HCT116 (cell line): ENCODE data around the gene ALDH16A1. TPM values are rescaled to one million over a fixed set of nuclear protein-coding genes. Genes with fewer than 3 reads are reported as not detected.

ENCODE experiments used
- ATAC-seq: fragments of 200-7000 bp; cut with Tn5 transposase; 2 replicates; pipeline ENCODE4 v1.9.1; 2020; ENCODE audit warnings: mild to moderate bottlenecking, moderate library complexity
- BruUV-seq: library from RNA; stranded (reverse); fragments of 400-500 nt; replicated peaks from 2 replicates; lab custom pipeline; 2021; lab: Mats Ljungman, UMichigan
- CTCF ChIA-PET: fragments of 300-600 bp; sonication (Branson Sonifier 250); formaldehyde crosslinking; loops from one replicate; lab custom pipeline; 2021; ENCODE audit warnings: antibody characterized with exemption; lab: Charles Lee
- POLR2A ChIA-PET: fragments of 300-600, 350-600 bp; sonication (Branson Sonifier 250); formaldehyde crosslinking; loops from one replicate; lab custom pipeline; 2021; ENCODE audit warnings: antibody characterized with exemption; lab: Charles Lee
- RAD21 ChIA-PET, 2 experiments: fragments of 300-600 bp; sonication (Branson Sonifier 250); formaldehyde crosslinking; loops; one replicate each; lab custom pipeline; 2023; ENCODE audit warnings: low total read pairs in 2 of 2; ENCODE audit not compliant: uncharacterized antibody in 2 of 2, unreplicated experiment in 2 of 2, low non-redundant PET in 1 of 2; lab: Charles Lee
- DNase-seq: peaks from one replicate; pipeline ENCODE4 v3.0.0-alpha.2; 2010; ENCODE audit warnings: low read depth, low spot score
- H2AFZ ChIP-seq: fragments of 200-600 bp; shearing (Covaris generic), sonication (generic); 2 replicates; pipeline ENCODE4 v1.6.1; 2017; ENCODE audit warnings: low read depth, mixed run types, mixed read lengths, antibody characterized with exemption, low read length; ENCODE audit not compliant: poor library complexity, severe bottlenecking
- H3K27ac ChIP-seq: 2 replicates; pipeline ENCODE4 v1.5.1; 2012; ENCODE audit warnings: low read depth, low read length
- H3K27me3 ChIP-seq: fragments of 200-600 bp; sonication (generic); 2 replicates; pipeline ENCODE4 v1.6.1; 2016; ENCODE audit warnings: mixed run types, low read length, mixed read lengths; ENCODE audit not compliant: insufficient read depth
- H3K36me3 ChIP-seq, 2 experiments: fragments of 200-500 bp in 1 of 2; fragments of 200-600 bp in 1 of 2; sonication (Bioruptor generic) in 1 of 2; sonication (generic) in 1 of 2; 2 replicates each; pipeline versions ENCODE4 v1.5.1 to v1.6.1; 2014 to 2016; ENCODE audit warnings: low read length in 2 of 2, inconsistent platforms in 1 of 2, mixed read lengths in 1 of 2, mixed run types in 1 of 2; ENCODE audit not compliant: insufficient read depth in 2 of 2, control insufficient read depth in 1 of 2
- H3K4me1 ChIP-seq, 2 experiments: fragments of 200-600 bp in 1 of 2; sonication (generic) in 1 of 2; 2 replicates each; pipeline versions ENCODE4 v1.5.1 to v1.6.1; 2012 to 2017; ENCODE audit warnings: low read length in 2 of 2, inconsistent platforms in 1 of 2, mild to moderate bottlenecking in 1 of 2, mixed read lengths in 1 of 2, mixed run types in 1 of 2, moderate library complexity in 1 of 2; ENCODE audit not compliant: insufficient read depth in 2 of 2, control insufficient read depth in 1 of 2
- H3K4me2 ChIP-seq: fragments of 200-600 bp; sonication (generic); 2 replicates; pipeline ENCODE4 v1.6.1; 2017; ENCODE audit warnings: mixed run types, low read length, mixed read lengths
- H3K4me3 ChIP-seq, 2 experiments: fragments of 200-600 bp in 1 of 2; sonication (generic) in 1 of 2; replicated peaks in 1 of 2; 2 replicates each; pipeline ENCODE4 v1.5.1; 2011 to 2016; ENCODE audit warnings: low read length in 2 of 2, control low read depth in 1 of 2, low read depth in 1 of 2, mild to moderate bottlenecking in 1 of 2, mixed read lengths in 1 of 2, mixed run types in 1 of 2
- H3K79me2 ChIP-seq: fragments of 200-600 bp; sonication (generic); 2 replicates; pipeline ENCODE4 v1.6.1; 2017; ENCODE audit warnings: mild to moderate bottlenecking, mixed run types, low read length, moderate library complexity, mixed read lengths; ENCODE audit not compliant: insufficient read depth
- H3K9ac ChIP-seq: fragments of 200-600 bp; sonication (generic); 2 replicates; pipeline ENCODE4 v1.6.1; 2016; ENCODE audit warnings: low read length, mixed read lengths
- H3K9me2 ChIP-seq: fragments of 200-600 bp; sonication (generic), shearing (Covaris generic); 2 replicates; pipeline ENCODE4 v1.6.1; 2017; ENCODE audit warnings: mixed run types, mild to moderate bottlenecking, moderate library complexity; ENCODE audit not compliant: insufficient read depth
- H3K9me3 ChIP-seq, 2 experiments: fragments of 200-500 bp in 1 of 2; fragments of 200-600 bp in 1 of 2; sonication (Bioruptor generic) in 1 of 2; sonication (generic) in 1 of 2; 2 replicates each; pipeline ENCODE4 v1.6.1; 2014 to 2017; ENCODE audit warnings: low read length in 2 of 2, mixed read lengths in 2 of 2, inconsistent platforms in 1 of 2, low read depth in 1 of 2, mild to moderate bottlenecking in 1 of 2, mixed run types in 1 of 2, moderate library complexity in 1 of 2; ENCODE audit not compliant: control insufficient read depth in 1 of 2, insufficient read depth in 1 of 2
- H4K20me1 ChIP-seq: fragments of 200-600 bp; sonication (generic), shearing (Covaris generic); 2 replicates; pipeline ENCODE4 v1.6.1; 2017; ENCODE audit warnings: mixed run types, mild to moderate bottlenecking, moderate library complexity; ENCODE audit not compliant: insufficient read depth
- CBX3 ChIP-seq: IDR thresholded peaks from 2 replicates; pipeline ENCODE4 v1.6.1; 2012; ENCODE audit warnings: low read depth
- ELF1 ChIP-seq: IDR thresholded peaks from 2 replicates; pipeline ENCODE4 v1.6.1; 2012; ENCODE audit warnings: low read depth, borderline replicate concordance
- EZH2 ChIP-seq: fragments of 200-600 bp; sonication (generic); IDR thresholded peaks from 2 replicates; pipeline ENCODE4 v1.6.1; 2017; ENCODE audit warnings: antibody characterized with exemption, mixed run types
- EZH2phosphoT487 ChIP-seq: fragments of 200-600 bp; IDR thresholded peaks from 2 replicates; pipeline ENCODE4 v1.6.1; 2018; ENCODE audit warnings: antibody characterized with exemption, borderline replicate concordance
- FOSL1 ChIP-seq: IDR thresholded peaks from 2 replicates; pipeline ENCODE4 v1.6.1; 2012; ENCODE audit warnings: low read depth
- JUND ChIP-seq: IDR thresholded peaks from 2 replicates; pipeline ENCODE4 v1.6.1; 2012
- POLR2A ChIP-seq: IDR thresholded peaks from 2 replicates; pipeline ENCODE4 v1.7.0; 2011; ENCODE audit warnings: borderline replicate concordance; ENCODE audit not compliant: insufficient read depth, insufficient read length; ENCODE audit errors: extremely low read depth
- RAD21 ChIP-seq: IDR thresholded peaks from 2 replicates; pipeline ENCODE4 v1.6.1; 2012; ENCODE audit warnings: low read depth, mild to moderate bottlenecking
- TCF7L2 ChIP-seq: IDR thresholded peaks from 2 replicates; pipeline ENCODE4 v1.7.0; 2011; ENCODE audit warnings: borderline replicate concordance, inconsistent platforms; ENCODE audit not compliant: insufficient read depth, insufficient read length; ENCODE audit errors: extremely low read depth
- YY1 ChIP-seq: IDR thresholded peaks from 2 replicates; pipeline ENCODE4 v1.6.1; 2011; ENCODE audit warnings: low read length, low read depth, moderate library complexity, mild to moderate bottlenecking; ENCODE audit not compliant: insufficient replicate concordance; ENCODE audit errors: extremely low read depth
- ZFX ChIP-seq: fragments of 450-650 bp; IDR thresholded peaks from 2 replicates; pipeline ENCODE4 v1.6.1; 2017
- ZNF274 ChIP-seq: fragments of 200-500 bp; sonication (Bioruptor generic); IDR thresholded peaks from 2 replicates; pipeline ENCODE4 v1.6.1; 2014; ENCODE audit warnings: mild to moderate bottlenecking, low read depth, low read length, inconsistent platforms
- intact Hi-C: fragments of 100-400 bp; cut with micrococcal nuclease; formaldehyde crosslinking; loops from 2 replicates; pipeline ENCODE4 v1.10.0; 2022
- total RNA-seq: library from RNA; stranded (reverse); gene quantifications from one replicate; pipeline ENCODE4 v1.2.1, GENCODE V29; 2021; ENCODE audit not compliant: unreplicated experiment
- TF ChIP-seq, protein P1 (sequence below): IDR thresholded peaks from 2 replicates; pipeline ENCODE4 v1.6.1; 2012
- TF ChIP-seq, protein P2 (sequence below): IDR thresholded peaks from 2 replicates; pipeline ENCODE4 v1.6.1; 2012
- TF ChIP-seq, protein P3 (sequence below): IDR thresholded peaks from 2 replicates; pipeline ENCODE4 v1.6.1; 2011; ENCODE audit warnings: mild to moderate bottlenecking, low read length, moderate library complexity; ENCODE audit not compliant: insufficient replicate concordance; ENCODE audit errors: extremely low read depth
- TF ChIP-seq, protein P4 (sequence below), 3 experiments: fragments of 200-600 bp in 1 of 3; sonication (generic) in 1 of 3; IDR thresholded peaks in 2 of 3; conservative IDR thresholded peaks in 1 of 3; 2 replicates each; pipeline ENCODE4 v1.5.1; 2012 to 2017; ENCODE audit warnings: low read depth in 2 of 3, low read length in 2 of 3, antibody characterized with exemption in 1 of 3, borderline replicate concordance in 1 of 3, control low read depth in 1 of 3, mild to moderate bottlenecking in 1 of 3, mixed read lengths in 1 of 3, mixed run types in 1 of 3, moderate library complexity in 1 of 3; ENCODE audit not compliant: insufficient read depth in 1 of 3
- TF ChIP-seq, protein P5 (sequence below): IDR thresholded peaks from 2 replicates; pipeline ENCODE4 v1.6.1; 2012; ENCODE audit warnings: low read depth

The ALDH16A1 gene
- total RNA-seq, 1 experiment from 2014 or later: 22.8 TPM

DNA sequence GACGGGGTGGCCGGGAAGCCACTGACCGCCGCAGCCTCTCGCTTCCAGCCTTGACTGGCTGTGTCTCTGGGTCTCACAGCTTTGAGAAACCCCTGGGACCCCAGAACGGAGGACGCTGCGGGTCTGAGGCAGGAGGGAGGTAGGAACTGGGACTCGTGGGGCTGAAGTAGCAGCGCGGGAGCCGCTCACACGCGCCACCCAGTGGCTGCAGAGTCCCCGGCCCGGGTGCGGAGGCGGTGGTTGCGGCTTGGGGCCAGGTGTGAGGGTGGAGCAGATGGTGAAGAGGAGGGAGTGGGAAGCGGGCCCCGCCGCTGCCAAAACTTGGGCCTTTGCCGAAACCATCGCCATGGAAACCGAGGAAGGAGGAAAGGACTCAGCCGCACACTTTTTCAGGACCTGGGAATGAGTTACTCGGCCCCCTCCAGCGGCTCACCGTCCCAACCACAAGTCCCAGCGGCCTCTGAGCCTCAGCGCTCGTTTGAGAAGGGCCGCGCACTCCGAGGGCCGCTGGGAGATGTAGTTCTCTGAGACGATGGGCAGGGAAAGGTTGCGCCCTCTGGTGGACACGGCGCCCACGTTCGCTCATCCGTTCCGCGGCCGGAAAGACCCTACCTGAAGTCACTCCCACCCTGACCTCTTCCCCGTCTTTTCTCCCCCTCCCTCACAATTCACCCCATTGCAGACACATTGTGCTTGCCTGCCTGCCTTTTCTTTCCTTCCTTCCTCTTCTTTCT, 9.5 kb upstream of the ALDH16A1 start:
- H3K9ac ChIP-seq: peak overlapping the region; percentile 86
- H4K20me1 ChIP-seq: no peaks in the 10 kb centered on the region
- DNase-seq (peak; percentile 87), ATAC-seq (peak; percentile 80)
- H3K4me1 ChIP-seq: peaks cover 16 to 43% of the 10 kb centered on the region in 2 experiments; a peak in 3 of 4 replicates
- peak overlapping the region; percentile 92 for H3K27ac ChIP-seq
- no peaks in the 10 kb centered on the region for H3K79me2 ChIP-seq
- H3K4me2 ChIP-seq: peak overlapping the region; percentile 98
- H2AFZ ChIP-seq: peak overlapping the region; percentile 85
- CTCF ChIA-PET: interaction anchor here (1.0 to 2.1 kb wide), 6 partner anchors 9 to 218 kb away, joined by 3 to 15 read pairs (median 8); partner anchors contain the start of gene PIH1D1
- RAD21 ChIA-PET: interaction anchor here in 1 of 2 experiments (1.0 kb wide), 1 partner anchor 52 kb away, joined by 5 read pairs; no protein-coding TSS in a partner anchor
- no peaks in the 10 kb centered on the region for H3K9me2 ChIP-seq
- H3K9me3 ChIP-seq: no peaks in the 10 kb centered on the region
- intact Hi-C loops: loop anchor here (1.0 to 2.0 kb wide), 3 partner anchors 51 to 219 kb away; partner anchors contain the start of gene DKKL1
- H3K27me3 ChIP-seq: peaks cover 10% of the 10 kb centered on the region
- POLR2A ChIA-PET: interaction anchor here (1.0 kb wide), 2 partner anchors 9 to 10 kb away, joined by 7 to 8 read pairs; partner anchors contain the start of genes ALDH16A1 and PIH1D1
- TSS peak; percentile 84 for BruUV-seq
- peak overlapping the region; percentile 63 to 80 for H3K4me3 ChIP-seq
- peaks cover 6 to 9% of the 10 kb centered on the region in 2 experiments; a peak in 2 of 4 replicates for H3K36me3 ChIP-seq
- no peak for TF ChIP-seq JUND
- TF ChIP-seq ZNF274: no peak
- TF ChIP-seq, protein P1, sequence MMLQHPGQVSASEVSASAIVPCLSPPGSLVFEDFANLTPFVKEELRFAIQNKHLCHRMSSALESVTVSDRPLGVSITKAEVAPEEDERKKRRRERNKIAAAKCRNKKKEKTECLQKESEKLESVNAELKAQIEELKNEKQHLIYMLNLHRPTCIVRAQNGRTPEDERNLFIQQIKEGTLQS: no peak
- no peak for TF ChIP-seq CBX3
- TF ChIP-seq TCF7L2: peak; percentile 55
- TF ChIP-seq, protein P2, sequence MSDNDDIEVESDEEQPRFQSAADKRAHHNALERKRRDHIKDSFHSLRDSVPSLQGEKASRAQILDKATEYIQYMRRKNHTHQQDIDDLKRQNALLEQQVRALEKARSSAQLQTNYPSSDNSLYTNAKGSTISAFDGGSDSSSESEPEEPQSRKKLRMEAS: no peak; the same call in 1 of the 2 replicates
- TF ChIP-seq EZH2phosphoT487: no peak
- TF ChIP-seq, protein P3, sequence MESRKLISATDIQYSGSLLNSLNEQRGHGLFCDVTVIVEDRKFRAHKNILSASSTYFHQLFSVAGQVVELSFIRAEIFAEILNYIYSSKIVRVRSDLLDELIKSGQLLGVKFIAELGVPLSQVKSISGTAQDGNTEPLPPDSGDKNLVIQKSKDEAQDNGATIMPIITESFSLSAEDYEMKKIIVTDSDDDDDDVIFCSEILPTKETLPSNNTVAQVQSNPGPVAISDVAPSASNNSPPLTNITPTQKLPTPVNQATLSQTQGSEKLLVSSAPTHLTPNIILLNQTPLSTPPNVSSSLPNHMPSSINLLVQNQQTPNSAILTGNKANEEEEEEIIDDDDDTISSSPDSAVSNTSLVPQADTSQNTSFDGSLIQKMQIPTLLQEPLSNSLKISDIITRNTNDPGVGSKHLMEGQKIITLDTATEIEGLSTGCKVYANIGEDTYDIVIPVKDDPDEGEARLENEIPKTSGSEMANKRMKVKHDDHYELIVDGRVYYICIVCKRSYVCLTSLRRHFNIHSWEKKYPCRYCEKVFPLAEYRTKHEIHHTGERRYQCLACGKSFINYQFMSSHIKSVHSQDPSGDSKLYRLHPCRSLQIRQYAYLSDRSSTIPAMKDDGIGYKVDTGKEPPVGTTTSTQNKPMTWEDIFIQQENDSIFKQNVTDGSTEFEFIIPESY: no peak
- TF ChIP-seq, protein P4, sequence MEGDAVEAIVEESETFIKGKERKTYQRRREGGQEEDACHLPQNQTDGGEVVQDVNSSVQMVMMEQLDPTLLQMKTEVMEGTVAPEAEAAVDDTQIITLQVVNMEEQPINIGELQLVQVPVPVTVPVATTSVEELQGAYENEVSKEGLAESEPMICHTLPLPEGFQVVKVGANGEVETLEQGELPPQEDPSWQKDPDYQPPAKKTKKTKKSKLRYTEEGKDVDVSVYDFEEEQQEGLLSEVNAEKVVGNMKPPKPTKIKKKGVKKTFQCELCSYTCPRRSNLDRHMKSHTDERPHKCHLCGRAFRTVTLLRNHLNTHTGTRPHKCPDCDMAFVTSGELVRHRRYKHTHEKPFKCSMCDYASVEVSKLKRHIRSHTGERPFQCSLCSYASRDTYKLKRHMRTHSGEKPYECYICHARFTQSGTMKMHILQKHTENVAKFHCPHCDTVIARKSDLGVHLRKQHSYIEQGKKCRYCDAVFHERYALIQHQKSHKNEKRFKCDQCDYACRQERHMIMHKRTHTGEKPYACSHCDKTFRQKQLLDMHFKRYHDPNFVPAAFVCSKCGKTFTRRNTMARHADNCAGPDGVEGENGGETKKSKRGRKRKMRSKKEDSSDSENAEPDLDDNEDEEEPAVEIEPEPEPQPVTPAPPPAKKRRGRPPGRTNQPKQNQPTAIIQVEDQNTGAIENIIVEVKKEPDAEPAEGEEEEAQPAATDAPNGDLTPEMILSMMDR (IDR thresholded peaks at IDR 0.05 in 2 of 3, conservative IDR thresholded peaks at IDR 0.05 in 1 of 3; ENCODE audit: borderline replicate concordance in 1 of 3, insufficient read depth in 1 of 3, low read depth in 2 of 3, low read length in 2 of 3): peak; percentile 75 to 95 (median 88)
- no peak for TF ChIP-seq POLR2A
- TF ChIP-seq EZH2: no peak
- TF ChIP-seq ELF1: no peak
- TF ChIP-seq ZFX: peak; percentile 41; the same call in 1 of the 2 replicates
- TF ChIP-seq, protein P5, sequence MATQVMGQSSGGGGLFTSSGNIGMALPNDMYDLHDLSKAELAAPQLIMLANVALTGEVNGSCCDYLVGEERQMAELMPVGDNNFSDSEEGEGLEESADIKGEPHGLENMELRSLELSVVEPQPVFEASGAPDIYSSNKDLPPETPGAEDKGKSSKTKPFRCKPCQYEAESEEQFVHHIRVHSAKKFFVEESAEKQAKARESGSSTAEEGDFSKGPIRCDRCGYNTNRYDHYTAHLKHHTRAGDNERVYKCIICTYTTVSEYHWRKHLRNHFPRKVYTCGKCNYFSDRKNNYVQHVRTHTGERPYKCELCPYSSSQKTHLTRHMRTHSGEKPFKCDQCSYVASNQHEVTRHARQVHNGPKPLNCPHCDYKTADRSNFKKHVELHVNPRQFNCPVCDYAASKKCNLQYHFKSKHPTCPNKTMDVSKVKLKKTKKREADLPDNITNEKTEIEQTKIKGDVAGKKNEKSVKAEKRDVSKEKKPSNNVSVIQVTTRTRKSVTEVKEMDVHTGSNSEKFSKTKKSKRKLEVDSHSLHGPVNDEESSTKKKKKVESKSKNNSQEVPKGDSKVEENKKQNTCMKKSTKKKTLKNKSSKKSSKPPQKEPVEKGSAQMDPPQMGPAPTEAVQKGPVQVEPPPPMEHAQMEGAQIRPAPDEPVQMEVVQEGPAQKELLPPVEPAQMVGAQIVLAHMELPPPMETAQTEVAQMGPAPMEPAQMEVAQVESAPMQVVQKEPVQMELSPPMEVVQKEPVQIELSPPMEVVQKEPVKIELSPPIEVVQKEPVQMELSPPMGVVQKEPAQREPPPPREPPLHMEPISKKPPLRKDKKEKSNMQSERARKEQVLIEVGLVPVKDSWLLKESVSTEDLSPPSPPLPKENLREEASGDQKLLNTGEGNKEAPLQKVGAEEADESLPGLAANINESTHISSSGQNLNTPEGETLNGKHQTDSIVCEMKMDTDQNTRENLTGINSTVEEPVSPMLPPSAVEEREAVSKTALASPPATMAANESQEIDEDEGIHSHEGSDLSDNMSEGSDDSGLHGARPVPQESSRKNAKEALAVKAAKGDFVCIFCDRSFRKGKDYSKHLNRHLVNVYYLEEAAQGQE: no peak
- no peak for TF ChIP-seq FOSL1
- TF ChIP-seq RAD21: peak; percentile 77
- peak; percentile 48 for TF ChIP-seq YY1
